ENCODE measurements around the gene MAGOHB.
"Not testable (repeated sequence)": the region's sequence is repeated elsewhere in the genome, so short reads cannot be mapped to it uniquely, and the experiment has no call there.

MAGOHB gene

DNA sequence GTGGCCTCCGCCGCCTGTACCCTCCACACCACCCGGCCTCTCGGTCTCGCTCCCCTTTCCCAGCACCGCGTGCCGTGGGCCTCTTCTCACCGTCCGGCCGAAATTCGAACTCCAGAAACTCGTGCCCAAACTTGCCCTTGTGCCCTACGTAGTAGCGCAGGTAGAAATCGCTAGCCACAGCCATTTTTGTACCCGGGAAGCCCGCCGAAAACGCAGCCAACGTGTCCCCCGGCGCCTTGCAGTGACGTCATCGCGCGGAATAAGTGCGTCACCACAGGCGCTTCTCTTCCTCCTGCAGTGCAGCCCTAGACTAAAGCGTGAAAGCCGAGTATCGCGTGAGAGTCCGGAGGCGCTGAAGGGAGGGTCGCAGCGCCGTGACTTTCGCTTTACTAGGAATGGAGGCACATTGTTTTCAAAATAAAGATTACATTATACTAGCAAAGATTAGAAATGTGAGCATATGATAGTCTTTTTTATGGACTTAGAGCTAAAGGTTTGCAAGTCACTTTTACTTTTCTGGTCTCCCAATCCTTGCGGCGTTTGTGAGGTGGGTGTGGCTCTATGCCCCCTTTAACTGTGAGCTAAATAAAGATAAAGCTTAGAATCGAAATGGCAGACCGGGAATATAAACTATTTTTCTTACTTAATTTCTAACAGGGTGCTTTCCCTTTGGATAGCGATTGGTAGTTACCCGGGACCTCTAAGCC, at the start of gene MAGOHB:
Gene MAGOHB, minus strand, starts transcription at position 261 of the 707 bp plus-strand sequence. Its CDS starts 77 bp downstream, at position 184.
- FAIRE-seq, result peak; percentile 95

DNA sequence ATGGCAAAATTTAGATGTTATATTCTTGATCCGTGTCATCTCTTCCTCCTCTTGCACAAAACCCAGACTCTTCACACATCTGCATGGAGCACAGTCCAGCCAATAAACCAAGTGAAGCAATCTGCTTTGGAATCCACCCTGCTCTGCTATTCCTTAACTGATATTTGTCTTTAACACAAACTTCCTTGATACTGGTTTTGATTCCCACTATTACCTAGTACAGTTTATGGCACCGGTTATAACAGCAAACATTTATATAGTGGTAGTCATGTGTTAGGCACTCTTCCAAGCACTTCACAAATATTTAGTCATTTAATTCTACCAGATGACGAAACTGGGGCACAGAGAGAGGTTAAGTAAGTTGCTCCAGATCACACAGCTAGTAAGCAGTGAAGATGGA, 47.9 kb upstream of the MAGOHB start:
- no peak for FAIRE-seq

DNA sequence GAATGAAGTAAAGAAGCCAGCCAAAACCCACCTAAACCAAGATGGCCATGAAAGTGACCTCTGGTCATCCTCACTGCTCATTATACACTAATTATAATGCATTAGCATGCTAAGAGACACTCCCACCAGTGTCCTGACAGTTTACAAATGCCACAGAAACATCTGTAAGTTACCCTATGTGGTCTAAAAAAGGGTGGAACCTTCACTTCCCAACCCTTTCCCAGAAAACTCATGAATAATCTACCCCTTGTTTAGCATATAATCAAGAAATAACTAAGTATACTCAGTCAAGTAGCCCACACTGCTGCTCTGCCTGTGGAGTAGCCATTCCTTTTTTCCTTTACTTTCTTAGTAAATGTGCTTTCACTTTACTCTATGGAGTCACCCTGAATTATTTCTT, 40.6 kb upstream of the MAGOHB start:
- FAIRE-seq, result no peak

DNA sequence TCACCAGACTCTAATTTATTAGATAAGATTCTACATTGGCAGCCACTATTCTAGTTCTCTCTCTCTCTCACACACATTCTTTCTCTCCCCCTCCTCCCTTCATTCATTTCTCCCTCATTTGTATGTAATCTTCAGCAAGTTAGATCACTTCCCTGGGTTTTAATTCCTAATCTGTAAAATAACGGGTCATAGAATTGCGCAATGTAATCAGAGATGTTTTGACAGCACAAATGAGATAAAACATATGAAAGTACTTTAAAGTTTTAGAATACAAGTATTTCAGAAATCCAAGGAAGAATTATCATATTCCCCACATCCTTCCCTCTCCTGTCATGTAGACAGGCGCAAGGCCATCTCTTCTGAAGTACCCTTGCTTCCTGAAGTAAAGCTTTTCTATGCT, 38.8 kb upstream of the MAGOHB start:
- no peak for FAIRE-seq

DNA sequence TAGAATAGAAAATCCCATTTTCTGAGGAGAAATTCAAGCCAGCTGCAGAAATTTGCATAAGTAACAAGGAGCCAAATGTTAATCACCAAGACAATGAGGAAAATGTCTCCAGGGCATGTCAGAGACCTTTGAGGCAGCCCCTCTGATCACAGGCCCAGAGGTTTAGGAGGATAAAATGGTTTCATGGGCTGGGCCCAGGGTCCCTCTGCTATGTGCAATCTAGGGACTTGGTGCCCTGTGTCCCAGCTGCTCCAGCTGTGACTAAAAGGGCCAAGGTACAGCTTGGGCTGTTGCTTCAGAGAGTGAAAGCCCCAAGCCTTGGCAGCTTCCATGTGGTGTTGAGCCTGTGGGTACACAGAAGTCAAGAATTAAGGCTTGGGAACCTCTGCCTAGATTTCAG, 33.2 kb upstream of the MAGOHB start:
- not testable (repeated sequence) for FAIRE-seq

DNA sequence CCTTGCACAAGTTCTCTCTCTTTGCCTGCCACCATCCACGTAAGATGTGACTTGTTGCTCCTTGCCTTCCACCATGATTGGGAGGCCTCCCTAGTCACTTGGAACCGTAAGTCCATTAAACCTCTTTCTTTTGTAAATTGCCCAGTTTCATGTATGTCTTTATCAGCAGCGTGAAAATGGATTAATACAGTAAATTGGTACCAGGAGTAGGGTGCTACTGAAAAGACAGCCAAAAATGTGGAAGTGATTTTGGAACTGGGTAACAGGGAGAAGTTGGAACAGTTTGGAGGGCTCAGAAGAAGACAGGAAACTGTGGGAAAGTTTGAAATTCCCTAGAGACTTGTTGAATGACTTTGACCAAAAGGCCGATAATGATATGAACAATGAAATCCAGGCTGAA, 32.5 kb upstream of the MAGOHB start:
- no peak for FAIRE-seq

DNA sequence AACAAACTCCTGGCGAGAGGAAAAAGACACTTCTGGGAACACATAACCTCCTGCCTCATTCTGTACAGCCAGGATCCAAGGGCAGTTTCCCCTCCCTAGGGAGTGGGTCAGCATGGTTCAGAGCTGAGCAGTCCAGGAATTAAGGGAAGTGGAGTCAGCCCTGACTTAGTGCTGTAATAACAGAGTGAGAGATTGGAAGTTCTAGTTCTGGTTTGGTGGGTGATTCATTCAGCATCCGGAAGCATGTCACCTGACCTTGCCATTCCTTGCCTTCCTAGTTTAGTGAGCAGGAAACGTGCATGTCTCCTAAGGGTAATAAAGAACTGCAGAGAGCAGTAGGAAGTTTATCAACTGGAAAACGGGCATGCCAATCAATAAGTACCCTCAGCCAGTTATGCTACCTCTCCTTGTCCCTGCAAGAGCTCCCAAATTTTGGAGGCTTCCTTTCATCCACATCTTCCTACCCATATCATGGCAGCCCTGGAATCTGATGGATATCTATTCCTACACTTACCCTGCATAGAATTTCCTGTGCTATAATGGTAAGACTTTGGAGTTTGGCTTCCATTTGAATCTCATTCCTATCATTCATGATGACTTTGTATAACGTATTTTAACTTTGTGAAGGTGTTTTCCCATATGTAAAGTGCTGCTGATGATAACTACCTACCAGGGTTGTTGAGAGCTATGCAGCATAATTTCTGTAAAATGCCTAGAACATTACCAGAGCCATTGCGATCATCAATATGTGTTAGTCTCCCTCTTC, 28.5 kb upstream of the MAGOHB start:
- FAIRE-seq, result no peak

DNA sequence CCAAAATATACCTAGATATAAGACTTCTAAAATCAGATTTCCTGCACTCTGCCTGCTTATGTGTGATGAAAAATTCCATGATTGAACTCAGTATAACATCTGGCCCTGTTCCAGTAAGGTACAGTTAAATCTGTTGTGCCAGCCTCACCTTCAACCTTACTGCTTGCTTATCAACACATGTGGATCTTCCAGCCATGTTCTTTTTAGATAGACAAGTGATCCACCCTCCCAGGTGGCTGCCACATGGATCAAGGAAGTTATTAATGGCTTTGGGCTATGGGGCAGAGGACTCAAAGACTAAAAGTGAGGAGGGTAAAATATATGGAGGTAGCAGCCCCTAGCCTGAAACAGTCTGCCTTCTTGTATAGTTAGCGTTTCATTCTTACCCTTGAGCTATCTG, 25.3 kb upstream of the MAGOHB start:
- FAIRE-seq, result no peak

DNA sequence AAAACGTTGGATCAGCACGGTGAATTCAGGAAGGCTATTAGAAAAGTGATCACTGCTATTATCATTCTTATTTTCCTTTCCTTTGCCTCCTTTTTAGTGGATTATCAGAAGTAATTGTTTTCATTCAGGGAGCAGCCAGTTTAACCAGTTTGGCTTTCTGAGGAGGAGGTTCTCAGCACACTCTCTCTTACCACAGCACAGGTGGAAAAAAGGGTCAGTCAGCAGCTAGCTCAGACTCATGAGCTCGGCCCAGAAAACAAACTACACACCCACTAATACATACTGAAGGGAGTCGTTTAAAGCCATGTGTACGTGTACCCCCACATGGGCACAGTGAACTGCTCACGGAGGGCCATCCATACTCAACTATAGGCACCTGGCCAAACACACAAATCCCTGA, 23.2 kb upstream of the MAGOHB start:
- FAIRE-seq, result no peak

DNA sequence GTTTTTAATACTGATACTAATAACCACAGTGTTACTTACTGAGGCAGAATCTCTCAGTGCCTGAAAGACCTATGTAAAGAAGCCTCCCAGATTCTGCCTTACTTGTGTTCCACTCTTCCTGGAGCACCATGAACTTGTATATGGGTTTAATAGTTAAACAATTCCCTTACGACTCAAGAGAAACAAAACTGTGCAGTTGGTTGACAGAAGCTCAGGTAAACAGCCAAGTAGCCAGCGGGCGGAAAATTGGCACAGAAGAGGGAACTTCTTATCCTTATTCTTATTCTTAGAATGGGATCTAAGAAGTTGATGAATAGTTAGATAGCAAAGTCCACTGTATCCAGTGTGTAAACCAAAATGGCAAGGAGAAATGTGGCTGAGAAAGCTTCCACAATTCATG, 22.7 kb upstream of the MAGOHB start:
- FAIRE-seq, result no peak

DNA sequence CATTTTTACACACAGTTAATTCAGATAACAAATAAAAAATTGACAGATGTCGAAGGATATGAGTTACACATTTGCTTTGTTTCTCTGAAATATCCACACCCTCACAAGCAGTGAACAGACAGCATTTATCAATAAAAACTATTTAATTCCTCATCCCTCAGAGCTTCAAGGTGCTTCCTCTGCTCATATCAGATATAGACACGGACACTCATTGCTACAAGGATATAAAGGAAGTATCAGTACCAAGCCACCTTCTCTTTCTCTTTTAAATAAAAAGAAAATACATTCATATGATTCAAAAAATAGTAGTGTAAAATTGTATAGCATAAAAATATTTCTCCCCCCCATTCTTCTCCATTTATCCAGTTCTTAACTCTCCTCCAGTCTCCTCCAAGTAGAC, 21.9 kb upstream of the MAGOHB start:
- FAIRE-seq, result no peak

DNA sequence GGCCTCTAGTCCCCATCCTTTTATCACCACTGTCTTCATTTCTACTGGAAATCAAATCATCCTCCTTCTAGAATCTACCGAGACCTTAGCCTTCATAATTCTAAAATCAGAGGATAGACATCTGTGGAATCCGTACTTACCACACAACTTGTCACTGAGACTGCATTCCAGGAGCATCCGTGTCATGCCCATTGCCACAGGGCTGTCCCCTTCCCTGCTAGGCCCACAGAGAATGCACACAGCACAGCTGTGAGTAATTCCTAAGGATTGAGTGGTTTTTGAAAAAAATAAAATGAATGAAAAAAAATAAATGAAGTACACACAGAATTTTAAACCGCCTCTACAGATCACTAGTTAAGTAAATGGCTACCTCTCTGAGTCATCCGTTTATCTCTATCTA, 21.0 kb upstream of the MAGOHB start:
- no peak for FAIRE-seq

DNA sequence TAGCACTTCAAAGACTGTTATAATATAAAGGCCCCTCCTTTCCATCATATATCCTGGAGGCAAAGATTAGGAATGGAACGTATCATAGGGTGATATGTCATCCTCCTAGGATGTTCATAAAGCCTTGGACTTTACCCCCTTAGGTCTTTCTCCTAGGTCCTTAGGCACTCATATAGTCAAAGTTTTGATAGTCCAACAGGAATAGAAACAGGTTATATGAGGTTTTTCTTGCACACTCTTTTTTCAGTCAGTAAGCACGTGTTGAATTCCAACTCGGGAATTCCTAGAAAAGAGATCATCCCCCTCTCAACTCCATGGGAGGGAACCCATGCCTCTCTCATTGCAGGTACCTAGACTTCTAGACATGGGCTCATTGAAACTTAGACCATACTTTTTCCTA, 20.1 kb upstream of the MAGOHB start:
- no peak for FAIRE-seq

DNA sequence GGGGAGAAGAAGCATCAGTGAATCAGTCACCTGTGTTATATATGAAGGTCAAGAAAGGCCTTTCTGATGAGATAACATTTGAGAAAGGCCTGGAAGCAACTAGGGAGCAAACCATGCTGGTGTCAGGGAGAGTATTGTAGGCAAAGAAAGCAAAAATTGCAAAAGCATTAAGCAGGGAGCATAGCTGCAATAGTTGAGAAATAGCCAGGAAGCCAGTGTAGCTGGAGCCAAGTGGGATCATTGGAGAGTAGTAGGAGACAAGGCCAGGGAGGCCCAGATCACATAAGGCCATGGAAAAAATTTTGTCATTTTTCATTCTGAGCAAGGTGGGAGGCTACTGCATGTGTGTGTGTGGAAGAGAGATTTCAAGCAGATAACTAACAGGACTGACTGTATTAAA, 18.8 kb upstream of the MAGOHB start:
- FAIRE-seq, result no peak

DNA sequence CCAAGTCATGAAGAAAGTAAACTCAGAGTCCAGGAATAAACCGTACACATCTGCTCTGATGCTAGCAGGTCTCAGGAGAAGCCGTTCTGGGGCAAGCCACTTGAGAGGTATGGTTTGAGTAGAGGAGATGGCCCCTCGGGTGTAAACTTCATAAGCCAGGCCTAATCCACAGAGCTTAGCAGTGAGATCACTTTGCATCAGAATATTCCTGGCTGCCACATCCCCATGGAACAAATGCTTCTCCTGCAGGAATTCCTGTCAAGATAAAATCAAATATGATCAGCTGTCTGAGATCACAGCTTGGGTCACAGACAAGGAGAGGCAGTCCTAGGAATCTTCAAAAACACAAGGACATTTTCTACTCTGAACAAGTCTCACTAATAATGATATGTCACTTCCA, 11.2 kb upstream of the MAGOHB start:
- no peak for FAIRE-seq

DNA sequence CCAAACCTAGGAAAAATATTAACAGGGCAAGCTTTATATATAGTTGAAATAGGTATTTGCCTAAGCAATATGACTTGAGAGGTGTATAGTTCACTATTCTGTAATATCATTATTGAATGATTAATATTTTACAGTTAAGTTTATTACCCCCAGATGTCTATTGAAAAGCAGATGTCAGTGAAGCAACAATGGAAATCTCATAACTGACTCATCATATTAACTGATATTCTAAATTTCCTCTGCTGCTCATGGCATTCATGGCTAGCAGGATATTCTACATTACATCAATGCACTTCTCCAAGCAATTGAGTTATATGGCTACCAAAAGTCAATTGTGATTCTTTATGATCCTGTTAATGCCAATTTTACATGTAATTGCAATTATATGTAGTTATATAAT, 9.7 kb upstream of the MAGOHB start:
- no peak for FAIRE-seq

DNA sequence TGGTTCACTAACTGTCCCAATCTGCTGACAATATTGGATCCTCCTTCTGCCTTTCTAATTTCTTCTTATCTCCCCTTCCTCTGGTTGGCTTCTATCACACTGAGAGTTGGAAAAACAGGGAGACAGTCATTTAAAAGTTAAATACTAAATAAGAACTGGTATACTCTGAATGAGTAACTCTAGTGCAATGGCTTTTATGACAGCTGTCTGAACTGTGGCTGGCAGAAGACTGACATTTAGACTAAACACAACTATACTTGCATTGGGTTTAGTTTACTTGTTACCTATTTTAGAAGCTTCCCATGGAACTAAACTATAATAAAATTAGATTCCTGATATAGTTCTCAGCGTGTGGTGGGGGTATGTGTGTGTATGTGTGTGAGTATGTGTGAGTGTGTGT, 7.9 kb upstream of the MAGOHB start:
- FAIRE-seq, result no peak

DNA sequence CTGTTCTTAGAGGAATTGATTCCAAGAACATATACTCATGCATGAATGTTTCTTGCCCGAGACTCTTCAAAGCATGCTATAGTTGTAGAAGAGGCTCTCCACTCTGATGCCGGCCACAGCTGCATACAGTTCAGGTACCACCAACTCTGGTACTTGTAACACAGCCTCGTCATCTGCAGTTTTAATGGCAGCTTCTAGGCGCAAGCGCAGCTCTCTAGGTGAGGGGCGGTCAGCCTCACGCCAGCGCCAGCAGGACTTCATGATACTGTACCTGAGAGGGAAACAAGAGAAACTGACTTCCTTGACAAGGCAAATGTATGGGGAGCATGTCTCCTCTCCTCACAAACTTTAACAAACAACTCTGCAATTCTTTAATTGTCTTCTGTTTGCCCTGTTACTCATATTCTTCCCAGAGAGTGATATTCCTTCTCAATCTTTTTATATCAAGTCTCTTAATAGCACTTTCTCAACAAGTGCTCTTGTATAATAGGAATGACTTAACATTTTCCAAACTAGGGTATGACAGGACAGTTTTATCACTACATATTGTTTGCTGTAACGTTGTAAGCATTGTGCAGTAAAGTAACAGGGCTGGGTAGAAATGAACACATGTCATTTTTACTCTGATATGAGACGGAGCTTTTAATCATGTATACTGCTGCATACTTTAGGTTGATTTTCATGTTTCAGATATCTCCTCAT, 6.8 kb upstream of the MAGOHB start:
- no peak for FAIRE-seq

DNA sequence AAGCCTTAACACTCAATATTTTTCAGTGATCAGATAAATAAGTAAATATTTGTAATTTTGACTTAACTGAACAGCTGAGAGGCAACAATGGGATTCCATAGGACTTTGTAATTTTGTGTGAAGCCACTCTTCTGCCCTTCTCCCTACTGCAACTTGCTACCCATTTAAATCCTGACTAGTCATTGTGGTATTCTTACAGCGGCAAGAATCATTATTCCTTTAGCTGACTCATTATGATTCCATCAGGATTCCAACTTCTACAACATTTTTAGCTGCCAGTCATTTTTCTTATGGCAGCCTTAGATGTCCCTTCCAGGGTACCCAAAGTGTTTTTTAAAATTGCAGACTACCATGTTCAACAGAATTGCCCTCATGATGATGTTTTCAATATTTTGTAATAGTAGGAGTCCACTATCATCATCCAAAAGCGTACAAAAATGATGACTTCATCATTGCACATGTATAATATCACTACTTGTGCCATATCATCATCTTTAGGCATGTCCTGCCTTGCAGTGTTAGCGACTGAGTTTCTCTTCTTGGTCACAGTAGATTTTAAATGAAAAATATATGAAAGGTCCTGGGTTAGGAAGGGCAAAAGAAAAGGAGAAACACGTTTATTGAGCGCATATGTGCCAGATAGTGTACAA, 5.1 kb upstream of the MAGOHB start:
- FAIRE-seq, result no peak

DNA sequence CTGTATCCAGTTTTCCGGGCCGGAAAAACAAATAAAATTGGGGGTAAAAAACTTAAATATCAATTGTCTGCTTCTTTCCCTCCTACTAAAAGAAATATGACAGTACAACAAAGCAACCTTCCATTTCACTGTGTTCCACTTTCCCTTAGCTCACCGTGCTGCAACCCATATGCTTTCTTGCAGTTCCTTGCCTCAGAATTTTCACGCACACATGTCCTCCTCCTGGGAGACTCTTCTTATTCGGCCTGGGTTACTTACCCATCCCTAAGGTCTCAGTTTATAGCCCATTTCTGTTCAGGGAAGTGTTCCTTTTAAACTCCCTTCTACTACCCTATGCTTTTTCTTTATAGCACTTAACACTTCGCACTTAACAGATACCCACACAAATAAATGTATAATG, 4.5 kb upstream of the MAGOHB start:
- FAIRE-seq, result no peak

DNA sequence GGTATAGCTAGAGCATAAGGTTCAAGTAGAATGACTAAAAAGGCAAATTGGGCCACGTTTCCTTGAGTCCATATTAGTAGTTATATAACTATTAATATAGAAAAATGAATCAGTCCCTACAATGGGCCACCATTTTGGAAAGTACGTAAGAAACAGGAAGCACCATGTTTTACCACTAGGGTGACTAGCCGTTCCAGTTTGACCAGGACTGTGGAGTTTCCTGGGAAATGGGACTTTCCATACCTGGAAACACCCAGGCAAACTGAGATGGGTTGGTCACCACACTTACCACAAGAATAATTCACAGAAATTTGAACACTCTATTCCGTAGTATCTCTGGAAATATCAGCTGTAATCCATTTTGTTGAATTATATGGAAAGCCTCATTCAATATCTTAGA, 2.1 kb upstream of the MAGOHB start:
- no peak for FAIRE-seq

DNA sequence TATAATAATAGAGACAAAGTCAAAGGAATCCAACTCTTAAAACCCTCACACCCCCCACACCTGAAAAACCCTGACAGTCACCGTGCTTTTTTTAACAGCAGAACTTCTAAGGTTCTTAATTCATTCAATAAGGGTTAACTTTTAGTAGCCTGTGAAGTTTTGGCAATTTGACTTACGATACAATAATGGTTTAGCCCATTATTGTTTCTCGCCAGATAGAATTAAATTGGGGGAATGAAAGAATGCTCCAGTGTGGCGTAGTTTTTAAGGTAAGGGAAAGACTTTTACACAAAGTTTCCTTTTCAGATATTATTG, 604 bp upstream of the MAGOHB start:
- FAIRE-seq, result no peak

DNA sequence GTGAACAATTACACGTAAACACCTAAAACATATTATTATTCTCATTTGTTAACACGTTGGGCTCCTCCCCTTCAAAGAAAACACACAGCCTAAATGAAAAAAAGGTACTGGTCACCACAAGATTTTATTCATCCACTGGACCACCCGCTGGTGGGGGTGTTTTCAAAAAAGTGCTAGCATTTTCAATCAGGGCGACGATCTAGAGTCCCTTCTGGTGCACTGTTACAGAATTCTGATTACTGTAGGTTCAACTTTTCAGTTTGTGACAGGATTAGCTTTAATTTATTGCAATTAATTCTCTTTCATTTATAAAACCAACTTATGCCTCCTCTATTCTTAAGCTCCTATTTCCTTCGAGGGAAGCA, 443 bp downstream of the MAGOHB start:
- no peak for FAIRE-seq

DNA sequence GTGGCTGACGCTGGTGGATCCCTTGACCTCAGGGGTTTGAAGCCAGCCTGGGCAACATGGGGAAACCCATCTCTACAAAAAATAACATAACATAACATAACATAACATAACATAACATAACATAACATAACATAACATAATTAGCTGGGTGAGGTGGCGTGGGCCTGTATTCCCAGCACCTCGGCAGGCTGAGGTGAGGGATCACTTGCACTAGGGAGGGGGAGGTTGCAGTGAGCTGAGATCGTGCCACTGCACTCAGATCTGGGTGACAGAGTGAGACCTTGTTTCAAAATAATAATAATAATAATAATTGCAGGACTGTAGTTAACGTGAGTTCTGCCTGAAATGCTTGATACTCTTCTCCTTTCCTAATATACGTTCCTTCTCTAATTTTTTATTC, 1.3 kb downstream of the MAGOHB start:
- no peak for FAIRE-seq
